ENCODE measurements around the gene TAB3.

Gene TAB3

GRCh38 chrX:30887288-30887687 is 1.8 kb downstream of the TAB3 start:
- DNase-seq (ENCODE audit: low read depth in 2 of 2): no peak

- DNase-seq (ENCODE audit: low read depth in 2 of 2): no peak
Measured at GRCh38 chrX:30885136-30885535, 3.9 kb downstream of the TAB3 start.

DNA sequence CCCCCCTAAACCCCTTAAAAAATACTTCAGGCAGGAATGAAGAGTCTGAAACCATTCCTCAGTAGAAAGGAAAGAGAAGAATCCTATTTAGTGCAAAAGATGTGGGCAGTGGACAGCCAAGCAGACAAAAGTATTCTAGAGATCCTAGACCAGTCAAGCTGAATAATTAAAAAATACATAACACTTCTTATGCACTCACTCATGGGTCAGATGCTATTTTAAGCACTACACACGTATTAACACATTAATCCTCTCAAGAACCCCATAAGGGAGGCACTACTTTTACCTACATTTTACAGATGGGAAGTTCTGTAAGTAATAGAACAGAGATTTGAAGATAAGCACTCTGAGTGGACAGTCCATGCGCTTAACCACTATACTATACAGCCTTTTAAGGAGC is 5.9 kb downstream of the TAB3 start:
- DNase-seq (ENCODE audit: low read depth in 2 of 2): no peak

- no peak for DNase-seq (ENCODE audit: low read depth in 2 of 2)
Measured at GRCh38 chrX:30881797-30882196, 7.3 kb downstream of the TAB3 start.

- DNase-seq (ENCODE audit: low read depth in 2 of 2): no peak
Measured at GRCh38 chrX:30881390-30881789, 7.7 kb downstream of the TAB3 start.

DNA sequence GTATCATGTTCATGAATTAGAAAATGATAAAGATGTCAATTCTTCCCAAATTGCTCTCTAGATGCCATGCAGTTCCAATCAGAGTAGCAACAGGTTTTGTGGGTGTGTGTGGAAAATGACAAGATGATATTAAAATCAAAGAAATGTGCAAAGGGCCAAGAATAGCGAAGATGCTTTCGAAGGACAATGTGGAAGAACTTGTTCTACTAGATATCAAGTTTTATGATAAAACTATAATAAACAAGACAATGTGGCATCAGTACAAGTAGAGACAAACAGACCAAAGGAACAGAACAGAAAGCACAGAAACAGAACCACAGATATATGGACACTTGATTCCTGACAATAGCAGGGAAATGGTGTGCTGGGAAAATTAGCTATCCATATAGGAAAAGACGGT is 9.0 kb downstream of the TAB3 start:
- no peak for DNase-seq (ENCODE audit: low read depth in 2 of 2)

- no peak for DNase-seq (ENCODE audit: low read depth in 2 of 2)
Measured at GRCh38 chrX:30876367-30876766, 12.7 kb downstream of the TAB3 start.

DNA sequence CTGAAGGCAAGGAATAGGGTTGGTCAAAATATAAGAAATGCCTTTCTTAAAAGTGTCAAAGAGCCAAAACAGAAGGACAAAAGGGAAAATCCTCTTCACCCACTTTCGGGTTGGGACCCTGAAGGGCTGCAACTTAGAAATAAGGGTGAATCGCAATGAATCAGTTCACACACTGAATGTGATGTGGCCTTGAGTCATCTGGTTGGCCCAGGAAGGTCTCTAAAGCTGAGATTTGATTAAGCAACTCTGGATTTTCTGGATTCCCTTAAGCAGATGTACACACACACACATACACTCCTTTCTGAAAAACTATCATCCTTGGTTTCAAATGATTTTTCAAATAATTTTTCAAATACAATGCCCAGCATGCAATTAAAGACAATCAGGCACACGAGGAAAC is 13.1 kb downstream of the TAB3 start:
- no peak for DNase-seq (ENCODE audit: low read depth in 2 of 2)

- DNase-seq (ENCODE audit: low read depth in 2 of 2): no peak
Measured at GRCh38 chrX:30874851-30875250, 14.2 kb downstream of the TAB3 start.

GRCh38 chrX:30870572-30870971 is 18.5 kb downstream of the TAB3 start:
- no peak for DNase-seq (ENCODE audit: low read depth in 2 of 2)

- DNase-seq (ENCODE audit: low read depth in 2 of 2): no peak
Measured at GRCh38 chrX:30865612-30866011, 23.4 kb downstream of the TAB3 start.

GRCh38 chrX:30865015-30865414 is 24.0 kb downstream of the TAB3 start:
- DNase-seq (ENCODE audit: low read depth in 2 of 2): no peak

- no peak for DNase-seq (ENCODE audit: low read depth in 2 of 2)
Measured at GRCh38 chrX:30864383-30864785, 24.7 kb downstream of the TAB3 start.

DNA sequence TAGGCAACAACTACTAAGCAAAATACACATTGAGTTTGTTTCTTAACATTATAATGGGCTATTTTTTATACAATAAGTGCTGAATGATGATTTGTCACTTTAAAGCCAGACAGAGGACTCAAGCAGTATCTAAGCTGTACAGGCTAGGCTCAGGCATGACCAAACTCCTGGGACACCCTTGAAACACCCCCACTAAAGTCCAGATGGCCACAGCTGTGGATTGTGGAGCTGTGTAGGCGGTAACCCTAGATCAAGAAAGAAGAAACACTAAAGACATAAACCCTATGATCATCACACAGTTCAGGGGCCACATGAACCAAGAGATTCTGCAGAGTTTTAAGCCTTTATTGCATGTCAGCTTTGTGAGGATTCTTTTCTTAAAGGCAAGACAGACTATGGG is 25.1 kb downstream of the TAB3 start:
- DNase-seq (ENCODE audit: low read depth in 2 of 2): no peak

DNA sequence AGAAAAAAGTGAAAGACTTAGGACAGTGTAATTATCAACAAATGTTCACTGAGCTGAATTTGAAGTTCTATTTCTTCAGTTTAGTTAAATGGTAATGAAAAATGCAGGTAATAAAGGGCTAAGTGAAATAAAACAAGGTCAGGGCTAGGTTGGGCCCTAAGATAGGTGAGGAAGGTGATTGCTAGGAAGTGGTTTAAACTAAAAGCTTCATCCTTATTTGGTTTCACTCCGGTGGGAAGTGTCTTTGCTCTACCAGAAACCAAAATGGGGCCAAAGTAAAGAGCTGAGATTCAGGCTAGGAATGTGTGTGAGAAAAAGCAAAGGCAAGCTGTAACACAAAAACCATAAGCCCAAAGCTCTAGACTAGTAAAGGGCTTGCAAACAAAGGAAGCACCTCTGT is 31.0 kb downstream of the TAB3 start:
- DNase-seq (ENCODE audit: low read depth in 2 of 2): no peak

DNA sequence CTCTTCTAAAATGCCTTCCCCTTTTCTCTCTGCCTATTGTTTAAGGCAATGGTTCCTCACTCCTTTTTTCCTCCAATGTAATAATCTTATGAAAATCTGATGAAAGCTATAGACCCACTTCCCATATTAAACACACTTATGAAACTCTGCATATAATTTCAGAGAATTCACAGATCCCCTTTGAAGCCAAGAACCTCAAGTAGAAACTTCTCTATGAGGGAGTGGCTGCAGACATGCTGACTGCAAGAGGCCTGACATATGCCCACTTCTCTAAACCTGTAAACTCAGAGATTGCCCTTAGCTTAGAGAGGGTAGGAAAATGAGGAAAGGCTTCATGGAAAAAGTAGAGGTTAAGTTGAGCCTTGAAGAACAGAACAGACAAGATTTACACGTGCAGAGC is 37.6 kb downstream of the TAB3 start:
- DNase-seq (ENCODE audit: low read depth in 2 of 2): no peak

GRCh38 chrX:30835373-30835772 is 53.7 kb downstream of the TAB3 start:
- DNase-seq (ENCODE audit: low read depth in 2 of 2): no peak

DNA sequence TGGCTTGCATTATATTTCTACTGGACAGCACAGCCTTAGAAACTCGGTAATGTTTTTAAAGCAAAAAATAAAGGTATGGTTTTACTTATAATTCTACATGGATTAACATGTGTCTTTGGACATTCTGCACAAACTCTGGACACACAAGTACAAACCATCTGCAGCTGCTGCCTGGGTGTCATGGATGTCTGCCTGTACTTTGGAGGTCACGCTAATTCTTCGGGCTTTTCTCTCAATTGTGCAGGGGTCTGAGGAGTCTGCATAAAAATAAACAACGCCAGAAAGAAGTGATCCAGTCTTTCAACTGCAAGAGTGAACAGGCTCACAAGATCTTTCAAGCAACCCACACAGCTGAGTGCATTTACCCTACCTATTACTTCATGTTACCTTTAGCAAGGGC is 55.2 kb downstream of the TAB3 start:
- no peak for DNase-seq (ENCODE audit: low read depth in 2 of 2)

- peak in 1 of 2 donors; percentile 1 for DNase-seq (ENCODE audit: low read depth in 2 of 2)
Measured at GRCh38 chrX:30831082-30831481, 58.0 kb downstream of the TAB3 start.

DNA sequence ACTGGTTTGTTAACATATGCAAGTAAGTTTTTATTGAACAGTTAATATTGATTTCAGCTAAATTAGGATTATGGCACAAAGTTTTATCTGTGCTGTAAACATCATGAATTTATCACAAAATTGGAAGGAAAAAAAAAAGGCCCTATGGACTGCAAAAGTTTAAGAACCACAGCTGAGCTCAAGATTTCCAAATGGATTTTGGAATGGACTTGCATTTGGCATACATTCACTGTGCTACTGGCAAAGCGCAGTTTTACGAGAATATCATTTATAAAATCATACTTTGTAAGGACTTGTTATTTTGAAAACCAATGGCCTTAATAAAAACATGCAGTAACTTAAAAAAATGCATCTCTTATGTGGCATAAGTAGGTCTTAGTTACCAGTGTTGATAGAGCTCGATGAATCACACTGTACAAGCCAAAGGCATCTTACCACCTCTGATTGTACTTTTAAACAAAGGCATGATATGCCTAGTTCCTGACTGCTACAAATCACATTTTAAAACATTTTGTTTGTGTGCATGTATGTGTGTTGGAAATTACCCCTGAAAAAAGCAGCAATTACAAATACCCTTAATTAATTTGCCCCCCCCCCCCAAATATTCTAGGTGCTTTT is 58.6 kb downstream of the TAB3 start:
- no peak for DNase-seq (ENCODE audit: low read depth in 2 of 2)

GRCh38 chrX:30824275-30824674 is 64.8 kb downstream of the TAB3 start:
- DNase-seq (ENCODE audit: low read depth in 2 of 2): no peak

- DNase-seq (ENCODE audit: low read depth in 2 of 2): no peak
Measured at GRCh38 chrX:30822764-30823163, 66.3 kb downstream of the TAB3 start.

- no peak for DNase-seq (ENCODE audit: low read depth in 2 of 2)
Measured at GRCh38 chrX:30822068-30822681, 66.9 kb downstream of the TAB3 start.

- no peak for DNase-seq (ENCODE audit: low read depth in 2 of 2)
Measured at GRCh38 chrX:30821116-30821515, 67.9 kb downstream of the TAB3 start.
